Cardiac muscle cell (in vitro differentiated cells and primary cell): ENCODE measurements around the gene SDSL. TPM values are rescaled to one million over a fixed set of nuclear protein-coding genes. Genes with fewer than 3 reads are reported as not detected.

Experiments
- DNase-seq, 2 donors: peaks; one replicate each; pipeline versions ENCODE4 v3.0.0 to v3.0.0-alpha.2; 2010 to 2017; ENCODE audit warnings: low read depth in 1 of 2, low spot score in 1 of 2
- H3K27ac ChIP-seq: fragments of 200-600 bp; sonication (generic); 2 replicates; pipeline ENCODE4 v1.5.1; 2016
- H3K27me3 ChIP-seq: fragments of 200-600 bp; sonication (generic); 2 replicates; pipeline ENCODE4 v1.6.0; 2016; ENCODE audit warnings: control low read depth
- H3K36me3 ChIP-seq: fragments of 200-600 bp; sonication (generic); 2 replicates; pipeline ENCODE4 v1.5.1; 2016; ENCODE audit warnings: control low read depth
- H3K4me1 ChIP-seq: fragments of 200-600 bp; sonication (generic); 2 replicates; pipeline ENCODE4 v1.8.1; 2017; ENCODE audit warnings: low read depth, mild to moderate bottlenecking, mixed run types
- H3K4me3 ChIP-seq: fragments of 200-600 bp; sonication (generic); 2 replicates; pipeline ENCODE4 v1.5.1; 2016; ENCODE audit warnings: mild to moderate bottlenecking
- H3K9me3 ChIP-seq: fragments of 200-600 bp; sonication (generic); 2 replicates; pipeline ENCODE4 v1.5.1; 2017; ENCODE audit warnings: low read depth, mild to moderate bottlenecking, control low read depth
- polyA plus RNA-seq: library from polyadenylated mRNA; unstranded; fragments of >200 nt; fragmentation: Nextera tagmentation; extraction: Ambion mirVana; gene quantifications from 2 replicates; pipeline ENCODE4 v1.2.1, GENCODE V29; 2016
- total RNA-seq: library from RNA; depleted of rRNA; stranded (reverse); fragments of >200 nt; gene quantifications from 2 replicates; pipeline ENCODE4 v1.2.3, GENCODE V29; 2016
- TF ChIP-seq, protein P1 (sequence below): IDR thresholded peaks from 2 replicates; pipeline ENCODE4 v1.5.1; 2012; ENCODE audit warnings: low read depth, mild to moderate bottlenecking, low read length

SDSL gene
- total and polyA plus RNA-seq, 2 experiments from 2014 or later: 13.2 to 14.6 TPM

DNA sequence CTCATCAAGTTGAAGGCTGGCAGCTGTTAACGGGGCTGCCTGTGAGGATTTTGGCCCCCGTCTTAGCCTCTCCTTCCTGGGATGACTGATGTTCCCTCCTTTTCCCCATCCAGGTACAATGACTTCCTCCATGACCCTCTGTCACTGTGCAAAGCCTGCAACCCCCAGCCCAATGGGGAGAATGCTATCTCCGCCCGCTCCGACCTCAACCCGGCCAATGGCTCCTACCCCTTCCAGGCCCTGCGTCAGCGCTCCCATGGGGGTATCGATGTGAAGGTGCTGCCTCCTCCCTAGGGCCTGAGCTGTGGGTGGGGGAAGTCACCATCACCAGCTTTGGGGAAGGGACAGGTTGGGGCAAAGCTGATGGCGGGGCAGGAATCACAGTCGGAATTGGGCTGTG lies 34.5 kb upstream of the SDSL start:
- Histone ChIP-seq H3K36me3 (no peaks in the 10 kb centered on the region), H3K9me3 (no peaks in the 10 kb centered on the region), H3K4me1 (no peaks in the 10 kb centered on the region), H3K27ac (no peak overlapping the region), H3K4me3 (no peak overlapping the region), H3K27me3 (no peaks in the 10 kb centered on the region)
- TF ChIP-seq, protein P1, sequence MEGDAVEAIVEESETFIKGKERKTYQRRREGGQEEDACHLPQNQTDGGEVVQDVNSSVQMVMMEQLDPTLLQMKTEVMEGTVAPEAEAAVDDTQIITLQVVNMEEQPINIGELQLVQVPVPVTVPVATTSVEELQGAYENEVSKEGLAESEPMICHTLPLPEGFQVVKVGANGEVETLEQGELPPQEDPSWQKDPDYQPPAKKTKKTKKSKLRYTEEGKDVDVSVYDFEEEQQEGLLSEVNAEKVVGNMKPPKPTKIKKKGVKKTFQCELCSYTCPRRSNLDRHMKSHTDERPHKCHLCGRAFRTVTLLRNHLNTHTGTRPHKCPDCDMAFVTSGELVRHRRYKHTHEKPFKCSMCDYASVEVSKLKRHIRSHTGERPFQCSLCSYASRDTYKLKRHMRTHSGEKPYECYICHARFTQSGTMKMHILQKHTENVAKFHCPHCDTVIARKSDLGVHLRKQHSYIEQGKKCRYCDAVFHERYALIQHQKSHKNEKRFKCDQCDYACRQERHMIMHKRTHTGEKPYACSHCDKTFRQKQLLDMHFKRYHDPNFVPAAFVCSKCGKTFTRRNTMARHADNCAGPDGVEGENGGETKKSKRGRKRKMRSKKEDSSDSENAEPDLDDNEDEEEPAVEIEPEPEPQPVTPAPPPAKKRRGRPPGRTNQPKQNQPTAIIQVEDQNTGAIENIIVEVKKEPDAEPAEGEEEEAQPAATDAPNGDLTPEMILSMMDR: no peak
- DNase-seq: no peak

DNA sequence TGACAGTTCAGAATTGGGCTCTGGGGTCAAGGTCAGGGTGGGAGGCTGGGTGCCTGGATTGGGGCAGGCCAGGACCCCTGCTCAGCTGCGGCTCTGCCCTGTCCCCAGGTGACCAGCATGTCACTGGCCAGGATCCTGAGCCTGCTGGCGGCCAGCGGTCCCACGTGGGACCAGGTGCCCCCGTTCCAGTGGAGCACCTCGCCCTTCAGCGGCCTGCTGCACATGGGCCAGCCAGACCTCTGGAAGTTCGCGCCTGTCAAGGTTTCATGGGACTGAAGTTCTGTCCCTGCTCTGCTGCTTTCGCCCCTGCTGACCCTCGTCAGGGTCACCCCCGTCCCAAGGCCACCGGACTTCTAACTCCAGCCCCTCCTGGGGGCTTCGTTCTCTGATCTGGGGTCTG lies 33.8 kb upstream of the SDSL start:
- H3K4me1 ChIP-seq: no peaks in the 10 kb centered on the region
- no peak overlapping the region for H3K27ac ChIP-seq
- H3K36me3 ChIP-seq: no peaks in the 10 kb centered on the region
- H3K27me3 ChIP-seq: no peaks in the 10 kb centered on the region
- TF ChIP-seq, protein P1: no peak
- H3K9me3 ChIP-seq: no peaks in the 10 kb centered on the region
- no peak for DNase-seq
- H3K4me3 ChIP-seq: no peak overlapping the region

GRCh38 chr12:113390064-113391043 lies 31.8 kb upstream of the SDSL start:
- H3K4me1 ChIP-seq: no peaks in the 10 kb centered on the region
- no peaks in the 10 kb centered on the region for H3K27me3 ChIP-seq
- H3K4me3 ChIP-seq: no peak overlapping the region
- no peak for DNase-seq
- TF ChIP-seq, protein P1: no peak
- H3K36me3 ChIP-seq: no peaks in the 10 kb centered on the region
- no peaks in the 10 kb centered on the region for H3K9me3 ChIP-seq
- H3K27ac ChIP-seq: no peak overlapping the region

DNA sequence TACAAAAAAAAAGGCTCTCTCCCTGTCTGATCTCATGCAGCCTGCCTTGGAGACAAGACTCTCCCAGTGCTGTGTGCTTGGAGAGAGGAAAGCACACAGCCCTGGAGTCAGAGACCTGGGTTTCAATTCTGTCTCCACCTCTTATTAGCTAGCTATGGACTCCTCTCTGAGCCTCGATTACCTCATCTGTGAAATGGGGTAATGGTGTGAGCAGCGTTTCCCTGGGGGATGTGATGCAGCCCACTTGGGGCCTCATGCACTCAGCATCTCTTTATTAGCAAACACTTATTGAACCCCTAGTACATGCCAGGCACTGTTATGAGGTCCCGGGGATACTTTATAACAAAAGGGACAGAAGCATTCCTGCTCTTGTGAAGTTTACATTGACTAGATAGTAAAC lies 31.0 kb upstream of the SDSL start:
- no peak overlapping the region for H3K4me3 ChIP-seq
- TF ChIP-seq, protein P1: no peak
- no peaks in the 10 kb centered on the region for H3K27me3 ChIP-seq
- H3K9me3 ChIP-seq: no peaks in the 10 kb centered on the region
- no peaks in the 10 kb centered on the region for H3K36me3 ChIP-seq
- H3K27ac ChIP-seq: no peak overlapping the region
- DNase-seq: no peak
- no peaks in the 10 kb centered on the region for H3K4me1 ChIP-seq

DNA sequence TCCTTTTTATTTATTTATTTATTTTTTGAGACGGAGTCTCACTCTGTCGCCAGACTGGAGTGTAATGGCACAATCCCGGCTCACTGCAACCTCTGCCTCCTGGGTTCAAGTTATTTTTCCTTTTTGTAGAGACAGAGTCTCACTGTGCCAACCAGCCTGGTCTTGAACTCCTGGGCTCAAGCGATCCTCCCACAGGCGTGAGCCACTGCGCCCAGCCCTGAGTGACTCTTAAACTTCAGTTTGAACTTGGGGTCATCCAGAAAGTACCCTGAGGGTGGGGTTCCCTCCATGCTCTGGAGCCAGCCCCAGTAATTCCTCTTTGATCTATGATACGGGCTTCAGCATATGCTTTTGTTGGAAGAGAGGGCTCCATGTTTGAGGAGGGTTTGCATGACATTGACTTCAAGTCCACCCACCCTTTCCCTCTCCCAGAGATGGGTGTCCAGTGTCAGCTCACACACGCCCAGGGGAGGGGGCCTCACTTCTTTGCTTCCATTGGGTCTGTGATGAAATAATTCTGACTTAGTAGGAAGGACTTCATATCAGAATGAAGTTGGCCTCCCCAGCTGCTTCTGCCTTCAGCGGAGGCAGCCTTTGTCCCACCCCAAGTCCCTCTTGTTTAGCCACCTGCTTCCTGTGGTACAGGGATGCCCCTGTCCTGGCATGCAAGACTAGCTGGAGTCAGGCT lies 30.4 kb upstream of the SDSL start:
- H3K36me3 ChIP-seq: no peaks in the 10 kb centered on the region
- no peaks in the 10 kb centered on the region for H3K4me1 ChIP-seq
- no peak overlapping the region for H3K27ac ChIP-seq
- no peak for DNase-seq
- TF ChIP-seq, protein P1: no peak
- no peaks in the 10 kb centered on the region for H3K27me3 ChIP-seq
- no peak overlapping the region for H3K4me3 ChIP-seq
- no peaks in the 10 kb centered on the region for H3K9me3 ChIP-seq
